GM18907 (cell line): Measurements from ENCODE around the gene CHRNA10.
"Not testable (repeated sequence)": the region's sequence is repeated elsewhere in the genome, so short reads cannot be mapped to it uniquely, and the experiment has no call there.

ENCODE experiments used
- ATAC-seq: cut with Tn5 transposase; IDR thresholded peaks from one replicate; pipeline ENCODE4 v1.9.1; 2021; ENCODE audit warnings: mild to moderate bottlenecking, moderate library complexity; ENCODE audit not compliant: unreplicated experiment

Gene CHRNA10

DNA sequence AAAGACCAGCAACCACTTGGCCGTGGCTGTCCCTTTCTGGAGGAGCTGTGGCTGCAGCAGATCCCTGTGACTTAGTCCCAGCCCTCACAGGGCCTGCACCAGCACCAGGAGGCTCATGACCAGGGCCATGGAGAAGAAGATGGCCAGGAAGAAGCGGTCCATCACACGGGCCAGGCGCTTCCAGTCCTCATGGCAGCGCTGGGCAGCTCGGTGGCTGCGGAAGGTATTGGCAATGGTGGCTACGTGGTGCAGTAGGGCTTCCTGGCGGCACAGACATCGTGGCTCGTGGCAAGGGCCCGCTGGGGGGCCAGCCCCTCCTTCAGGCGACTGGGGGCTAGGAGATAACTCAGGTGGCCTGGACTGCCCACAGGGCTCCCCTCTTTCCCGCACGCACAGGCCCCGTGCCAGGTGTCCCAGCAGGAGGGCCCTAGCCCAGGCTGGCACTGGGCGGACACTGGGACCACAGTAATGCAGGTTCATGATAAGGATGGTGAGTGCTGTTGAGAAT lies 5.1 kb downstream of the CHRNA10 start:
- no peak for ATAC-seq

- no peak for ATAC-seq
Observed at GRCh38 chr11:3665336-3666022, 5.7 kb downstream of the CHRNA10 start.

DNA sequence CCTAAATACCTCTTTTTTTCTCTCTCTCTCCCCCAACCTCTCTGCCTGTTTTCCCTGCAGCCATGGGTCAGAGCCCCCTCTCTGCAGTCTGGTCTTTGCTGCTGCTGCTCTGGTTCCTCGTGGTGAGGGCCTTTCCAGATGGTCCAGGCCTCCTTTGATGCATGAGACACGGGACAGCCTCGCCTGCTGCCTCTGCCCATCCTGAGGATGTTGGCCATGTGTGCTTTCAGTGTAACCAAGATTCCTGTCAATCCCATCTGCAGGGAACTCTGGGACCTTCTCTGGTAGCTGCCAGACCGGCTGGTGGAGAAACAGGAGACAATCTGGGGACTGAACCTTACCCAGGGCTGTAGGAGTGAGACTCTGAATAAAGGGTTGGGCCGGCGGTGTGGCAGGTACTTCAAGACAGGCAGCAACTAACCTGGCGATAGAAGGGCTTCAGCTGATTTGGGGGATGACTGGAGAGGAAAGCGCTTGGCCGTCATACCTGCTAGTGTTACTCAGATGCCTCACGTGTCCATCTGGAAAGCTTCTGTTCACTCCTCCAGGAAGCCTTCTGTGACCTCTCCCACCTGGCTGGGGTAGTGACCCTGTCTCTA lies 7.1 kb downstream of the CHRNA10 start:
- no peak for ATAC-seq

- ATAC-seq = no peak
Observed at GRCh38 chr11:3662856-3663255, 8.3 kb downstream of the CHRNA10 start.

DNA sequence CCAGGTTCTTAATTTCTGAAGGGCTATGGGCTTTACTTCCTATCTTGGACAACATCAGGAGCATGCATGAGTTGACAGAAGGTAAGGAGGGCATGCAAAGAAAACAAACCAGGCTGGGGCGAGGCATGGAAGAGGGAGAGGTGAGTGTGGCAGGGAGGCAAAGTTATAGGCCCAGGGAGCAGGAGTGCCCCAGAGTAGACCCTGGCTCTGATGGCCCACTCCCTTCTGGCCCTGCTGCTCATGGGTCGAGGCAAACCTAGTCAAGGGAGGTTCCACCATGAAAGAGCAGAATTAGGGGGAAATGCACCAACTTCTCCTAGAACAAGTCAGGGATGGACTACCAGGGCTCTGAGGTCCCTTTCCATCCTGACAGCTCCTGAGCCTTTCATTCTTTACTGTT lies 10.2 kb downstream of the CHRNA10 start:
- no peak for ATAC-seq

DNA sequence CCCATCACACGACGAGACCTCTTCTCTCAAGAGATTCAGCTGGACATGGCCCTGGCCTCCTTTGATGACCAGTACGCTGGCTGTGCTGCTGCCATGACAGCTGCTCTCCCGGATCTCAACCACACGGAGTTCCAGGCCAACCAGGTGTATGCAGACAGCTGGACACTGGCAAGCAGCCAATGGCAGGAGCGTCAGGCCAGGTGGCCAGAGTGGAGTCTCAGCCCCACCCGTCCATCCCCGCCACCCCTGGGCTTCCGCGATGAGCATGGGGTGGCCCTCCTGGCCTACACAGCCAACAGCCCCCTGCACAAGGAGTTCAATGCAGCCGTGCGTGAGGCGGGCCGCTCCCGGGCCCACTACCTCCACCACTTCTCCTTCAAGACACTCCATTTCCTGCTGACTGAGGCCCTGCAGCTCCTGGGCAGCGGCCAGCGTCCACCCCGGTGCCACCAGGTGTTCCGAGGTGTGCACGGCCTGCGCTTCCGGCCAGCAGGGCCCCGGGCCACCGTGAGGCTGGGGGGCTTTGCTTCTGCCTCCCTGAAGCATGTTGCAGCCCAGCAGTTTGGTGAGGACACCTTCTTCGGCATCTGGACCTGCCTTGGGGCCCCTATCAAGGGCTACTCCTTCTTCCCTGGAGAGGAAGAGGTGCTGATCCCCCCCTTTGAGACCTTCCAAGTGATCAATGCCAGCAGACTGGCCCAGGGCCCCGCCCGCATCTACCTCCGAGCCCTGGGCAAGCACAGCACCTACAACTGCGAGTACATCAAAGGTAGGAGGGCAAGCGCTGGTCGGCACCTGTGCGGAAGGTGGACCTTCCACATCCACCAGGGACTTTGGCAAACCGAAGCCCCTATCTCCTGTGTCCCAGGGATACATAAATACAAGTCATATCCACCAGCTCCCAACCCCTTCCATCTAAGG lies 11.3 kb downstream of the CHRNA10 start:
- ATAC-seq = no peak

DNA sequence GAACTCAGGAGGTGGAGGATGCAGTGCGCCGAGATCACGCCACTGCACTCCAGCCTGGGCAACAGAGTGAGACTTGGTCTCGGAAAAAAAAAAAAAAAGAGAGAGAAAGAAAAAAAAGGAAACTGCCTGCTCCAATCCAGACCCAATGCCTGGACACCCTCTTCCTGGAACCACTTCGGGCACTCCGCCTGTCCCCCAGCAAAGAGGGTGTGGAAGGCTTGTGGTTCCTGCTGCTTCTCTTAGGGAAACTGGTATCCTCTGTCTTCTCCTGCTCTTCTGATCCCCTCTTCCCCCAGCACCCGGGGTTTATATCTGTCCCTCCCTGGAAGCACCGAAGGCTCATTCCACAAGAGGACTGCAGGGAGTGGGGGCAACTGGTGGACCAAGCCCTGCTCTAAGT lies 12.9 kb downstream of the CHRNA10 start:
- no peak for ATAC-seq

DNA sequence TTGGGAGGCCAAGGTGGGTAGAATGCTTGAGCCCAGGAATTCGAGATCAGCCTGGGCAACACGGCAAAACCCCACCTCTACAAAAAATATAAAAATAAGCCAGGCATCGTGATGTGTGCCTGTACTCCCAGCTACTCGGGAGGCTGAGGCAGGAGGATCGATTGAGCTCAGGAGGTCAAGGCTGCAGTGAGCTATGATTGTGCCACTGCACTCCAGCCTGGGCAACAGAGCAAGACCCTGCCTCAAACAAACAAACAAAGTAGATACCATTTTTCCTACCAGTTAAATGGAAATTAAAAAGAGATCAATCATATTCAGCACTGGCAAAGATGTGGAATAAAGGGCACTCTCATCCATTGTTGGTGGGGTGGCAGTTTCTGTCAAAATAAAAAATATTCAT lies 13.9 kb downstream of the CHRNA10 start:
- not testable (repeated sequence) for ATAC-seq

GRCh38 chr11:3655547-3655946 lies 15.6 kb downstream of the CHRNA10 start:
- no peak for ATAC-seq

- not testable (repeated sequence) for ATAC-seq
Observed at GRCh38 chr11:3652514-3652913, 18.7 kb downstream of the CHRNA10 start.

DNA sequence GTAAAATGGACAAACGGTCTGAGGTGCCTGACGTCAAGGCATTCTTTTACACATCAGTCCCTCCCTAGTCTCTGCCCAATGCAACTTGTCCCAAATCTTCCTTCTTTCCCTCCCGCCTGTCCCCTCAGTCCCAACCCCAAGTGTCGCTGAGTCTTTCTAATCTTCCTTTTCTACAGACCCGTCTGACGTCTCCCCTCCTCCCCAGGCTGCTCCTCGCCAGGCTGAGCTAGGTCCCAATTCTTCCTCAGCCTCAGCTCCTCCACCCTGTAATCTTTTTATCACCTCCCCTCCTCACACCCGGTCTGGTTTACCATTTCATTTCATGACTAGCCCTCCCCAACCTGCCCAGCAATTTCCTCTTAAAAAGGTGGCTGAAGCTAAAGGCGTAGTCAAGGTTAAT lies 21.8 kb downstream of the CHRNA10 start:
- not testable (repeated sequence) for ATAC-seq

DNA sequence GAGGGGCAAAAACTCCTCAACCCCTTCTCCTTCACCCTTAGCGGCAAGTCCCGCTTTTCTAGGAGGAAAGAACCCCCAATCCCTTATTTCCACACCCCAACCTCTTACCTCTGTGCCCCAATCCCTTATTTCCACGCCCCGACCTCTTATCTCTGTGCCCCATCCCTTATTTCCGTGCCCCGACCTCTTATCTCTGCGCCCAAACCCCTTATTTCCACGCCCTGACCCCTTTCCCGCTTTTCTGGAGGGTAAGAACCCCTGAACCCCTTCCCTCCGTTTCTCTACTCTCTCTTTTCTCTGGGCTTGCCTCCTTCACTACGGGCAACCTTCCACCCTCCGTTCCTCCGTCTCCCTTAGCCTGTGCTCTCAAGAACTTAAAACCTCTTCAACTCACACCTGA lies 22.3 kb downstream of the CHRNA10 start:
- ATAC-seq = not testable (repeated sequence)

DNA sequence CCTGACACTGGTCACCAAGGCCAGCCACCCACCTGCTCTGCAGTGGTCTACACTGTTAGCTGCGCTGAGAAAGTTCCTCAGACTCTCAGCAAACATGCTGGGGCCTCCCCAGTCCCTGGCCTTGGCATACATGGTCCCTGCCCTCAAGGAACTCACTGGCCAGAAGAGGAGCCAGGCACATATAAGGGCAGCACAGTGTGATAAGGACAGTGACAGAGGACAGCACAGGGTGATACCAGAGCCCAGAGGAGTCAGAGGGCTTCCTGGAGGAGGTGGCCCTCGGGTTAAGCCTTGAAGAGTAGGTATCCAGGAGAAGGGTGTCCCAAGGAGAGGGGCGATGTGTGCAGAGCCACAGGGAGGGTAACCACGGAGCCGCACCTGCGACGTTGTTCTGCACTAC lies 25.6 kb downstream of the CHRNA10 start:
- ATAC-seq = no peak

DNA sequence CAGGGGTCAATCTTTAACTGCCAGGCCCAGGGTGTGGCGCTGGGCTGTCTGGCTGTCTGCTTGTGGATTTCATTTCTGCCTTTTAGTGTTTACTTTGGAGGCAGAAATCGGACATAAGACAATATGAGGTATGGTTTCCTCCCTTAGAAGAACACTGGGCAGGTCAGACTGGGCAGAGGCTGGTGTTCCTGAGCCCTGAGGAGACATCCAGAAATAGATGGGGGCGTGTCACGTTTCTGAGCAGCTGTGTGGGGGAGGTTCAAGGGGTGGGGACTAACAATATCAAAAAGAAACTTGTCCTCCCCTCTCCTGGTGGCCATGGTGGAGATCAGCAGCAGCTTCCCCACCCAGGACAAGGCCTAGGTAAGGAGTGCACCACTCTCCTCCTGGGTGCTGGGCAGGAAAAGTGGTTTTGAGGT lies 26.4 kb downstream of the CHRNA10 start, which contains the start of gene ART1:
TSS of gene ART1 (plus strand) at position 312 of the 419 bp plus-strand sequence. CDS start 14,086 bp downstream, outside the sequence.
- ATAC-seq = no peak

- not testable (repeated sequence) for ATAC-seq
Observed at GRCh38 chr11:3643102-3643546, 28.1 kb downstream of the CHRNA10 start.

- no peak for ATAC-seq
Observed at GRCh38 chr11:3642071-3642951, 28.9 kb downstream of the CHRNA10 start.

DNA sequence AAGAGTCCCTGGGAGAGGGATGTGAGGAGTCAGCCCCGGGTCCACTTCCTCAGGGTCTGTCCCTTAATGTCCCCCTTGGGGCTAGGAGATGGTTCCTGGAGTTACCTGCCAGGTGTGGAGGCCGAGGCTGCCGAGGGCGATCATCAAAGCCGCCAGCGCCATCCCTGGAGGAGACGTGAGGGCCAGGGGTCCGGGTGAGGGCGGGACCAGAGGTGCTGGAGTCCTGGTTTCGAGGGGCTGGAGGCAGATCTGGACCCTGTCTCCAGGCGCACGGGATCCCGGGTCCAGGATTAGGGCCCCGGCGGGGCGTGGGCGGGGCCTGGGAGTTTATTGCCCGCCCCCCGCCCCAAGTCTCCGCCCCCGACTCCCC lies 29.5 kb downstream of the CHRNA10 start, which contains the start of gene ART5:
TSS of gene ART5 (minus strand) at position 292 of the 370 bp plus-strand sequence. CDS start at position 162, 130 bp downstream.
- no peak for ATAC-seq

GRCh38 chr11:3641191-3641590 lies 30.0 kb downstream of the CHRNA10 start:
- ATAC-seq = no peak

DNA sequence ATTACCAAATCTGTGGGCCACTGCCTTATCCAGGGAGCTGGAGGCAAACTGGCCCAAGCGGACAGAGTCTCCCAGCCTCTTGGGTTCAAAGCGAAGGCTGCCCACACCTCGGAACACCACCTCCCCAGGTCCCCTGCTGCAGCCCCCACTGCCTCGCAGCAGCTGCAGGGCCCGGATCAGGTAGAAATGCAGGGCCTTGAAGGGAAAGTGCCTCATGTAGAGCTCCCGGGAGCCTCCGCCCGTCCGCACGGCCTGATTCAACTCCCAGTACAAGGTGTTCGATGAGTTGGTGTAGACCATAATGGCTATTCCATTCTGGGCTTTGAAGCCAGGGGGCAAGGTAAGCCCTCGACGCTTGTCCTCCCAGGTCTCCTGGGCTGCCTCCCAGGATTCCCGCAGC lies 31.3 kb downstream of the CHRNA10 start:
- ATAC-seq = no peak

- ATAC-seq = no peak
Observed at GRCh38 chr11:3638513-3638912, 32.7 kb downstream of the CHRNA10 start.
